HG03025 (cell line): ENCODE measurements around the gene RAPH1.
"Not testable (repeated sequence)": the region's sequence is repeated elsewhere in the genome, so short reads cannot be mapped to it uniquely, and the experiment has no call there.

ENCODE experiments used
- ATAC-seq: cut with Tn5 transposase; IDR thresholded peaks from one replicate; pipeline ENCODE4 v1.9.1; 2021; ENCODE audit warnings: mild to moderate bottlenecking, moderate library complexity; ENCODE audit not compliant: unreplicated experiment, low FRiP score

Gene RAPH1

GRCh38 chr2:203372706-203373105 is 162.4 kb downstream of the RAPH1 start:
- not testable (repeated sequence) for ATAC-seq

- ATAC-seq = no peak
Measured at GRCh38 chr2:203366639-203367466, 168.2 kb downstream of the RAPH1 start.

GRCh38 chr2:203361922-203362321 is 173.2 kb downstream of the RAPH1 start:
- no peak for ATAC-seq

DNA sequence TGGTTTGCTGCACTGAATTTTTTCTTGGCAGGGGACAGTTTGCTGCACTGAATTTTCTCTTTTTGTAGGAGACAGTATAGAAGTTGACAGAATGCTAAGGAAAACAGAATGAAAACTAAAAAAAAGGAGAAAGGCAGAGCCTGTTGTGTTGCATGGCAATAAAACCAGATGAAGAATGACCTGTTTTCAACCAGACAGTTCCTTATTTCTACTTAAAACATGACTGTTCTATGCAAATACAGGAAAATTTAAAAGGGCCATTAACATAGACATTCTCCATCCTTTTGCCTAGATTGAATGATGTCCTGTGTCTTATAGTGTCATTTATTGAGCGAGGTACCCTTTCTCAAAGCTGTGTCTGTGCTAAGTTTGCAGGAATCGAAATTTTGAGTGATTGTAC is 173.6 kb downstream of the RAPH1 start:
- ATAC-seq = no peak

DNA sequence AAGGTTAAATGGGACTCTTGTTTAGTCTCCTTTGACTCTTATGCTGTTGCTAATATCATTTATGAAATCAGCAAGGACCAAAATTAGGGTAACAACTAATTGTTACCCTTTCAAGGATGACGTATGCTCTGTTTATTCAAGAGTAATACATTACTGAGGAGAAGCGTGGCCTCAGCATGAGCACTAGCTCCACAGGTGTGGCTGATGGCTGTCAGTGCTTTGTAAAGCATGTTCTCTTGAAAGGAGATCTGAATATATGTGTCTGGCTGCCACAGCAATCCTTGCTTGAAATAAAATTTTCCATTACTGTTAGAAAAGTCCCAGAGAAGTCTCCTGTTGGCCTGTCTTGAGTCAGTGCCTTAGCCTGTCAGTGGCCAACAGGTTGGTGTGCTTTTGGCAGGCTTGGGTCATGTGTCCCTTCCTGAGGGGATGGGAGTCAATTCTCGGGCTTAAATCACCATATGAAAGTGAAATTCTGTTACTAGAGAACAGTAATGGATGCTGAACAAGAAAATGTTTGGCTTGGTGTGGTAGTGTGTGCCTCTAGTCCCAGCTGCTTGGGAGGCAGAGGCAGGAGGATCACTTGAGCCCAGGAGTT is 174.2 kb downstream of the RAPH1 start:
- peak; percentile 53 for ATAC-seq

DNA sequence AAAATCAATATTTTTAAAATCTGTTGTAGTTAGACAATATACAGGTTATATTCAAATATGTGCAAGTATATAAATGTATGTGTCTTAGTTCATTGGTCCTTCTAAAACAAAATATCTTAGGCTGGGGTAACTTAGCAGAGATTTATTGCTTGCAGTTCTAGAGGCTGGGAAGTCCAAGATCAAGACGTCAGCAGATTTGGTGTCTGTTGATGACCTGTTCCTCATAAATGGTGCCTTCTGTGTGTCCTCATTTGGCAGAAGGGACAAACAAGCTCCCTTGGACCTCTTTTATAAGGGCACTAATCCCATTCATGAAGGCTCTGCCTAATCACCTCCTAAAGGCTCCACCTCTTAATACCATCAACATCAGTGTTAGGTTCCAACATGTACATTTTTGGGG is 175.7 kb downstream of the RAPH1 start:
- no peak for ATAC-seq

DNA sequence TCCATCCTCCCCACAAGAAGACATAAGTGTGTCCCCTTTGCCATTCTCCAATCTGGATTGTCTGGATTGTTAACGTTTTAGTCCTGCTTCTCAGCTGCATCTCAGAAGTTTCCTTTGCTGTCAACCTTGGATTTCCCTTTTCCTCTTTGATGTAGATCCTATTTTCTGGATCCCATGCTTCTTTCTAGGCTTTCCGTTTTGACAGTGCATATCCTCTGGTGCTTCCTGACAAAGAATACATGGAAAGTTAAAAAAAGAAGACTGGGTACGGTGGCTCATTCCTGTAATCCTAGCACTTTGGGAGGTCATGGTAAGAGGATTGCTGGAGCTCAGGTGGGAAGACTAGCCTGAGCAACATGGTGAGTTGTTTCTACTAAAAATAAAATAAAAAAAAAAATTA is 180.1 kb downstream of the RAPH1 start:
- ATAC-seq = no peak

GRCh38 chr2:203352604-203353255 is 182.4 kb downstream of the RAPH1 start:
- ATAC-seq = no peak

DNA sequence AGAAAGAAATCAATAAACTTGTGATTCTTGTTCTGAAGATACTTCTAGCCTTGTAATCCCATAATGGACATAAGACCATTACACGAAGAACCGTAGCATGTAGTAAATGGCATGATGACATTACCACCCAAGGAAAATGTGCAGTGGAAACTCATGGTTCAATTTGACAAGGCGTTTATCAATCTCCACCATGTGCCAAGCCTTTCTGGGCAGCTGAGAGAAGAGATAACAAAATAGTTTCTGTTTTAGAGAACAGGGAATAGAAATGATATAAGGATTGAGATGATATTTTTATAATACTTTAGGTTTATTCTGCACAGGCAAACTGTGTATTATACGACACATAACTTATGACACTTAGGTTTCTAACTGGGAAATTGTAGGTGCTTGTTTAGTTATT is 187.7 kb downstream of the RAPH1 start:
- ATAC-seq = no peak

DNA sequence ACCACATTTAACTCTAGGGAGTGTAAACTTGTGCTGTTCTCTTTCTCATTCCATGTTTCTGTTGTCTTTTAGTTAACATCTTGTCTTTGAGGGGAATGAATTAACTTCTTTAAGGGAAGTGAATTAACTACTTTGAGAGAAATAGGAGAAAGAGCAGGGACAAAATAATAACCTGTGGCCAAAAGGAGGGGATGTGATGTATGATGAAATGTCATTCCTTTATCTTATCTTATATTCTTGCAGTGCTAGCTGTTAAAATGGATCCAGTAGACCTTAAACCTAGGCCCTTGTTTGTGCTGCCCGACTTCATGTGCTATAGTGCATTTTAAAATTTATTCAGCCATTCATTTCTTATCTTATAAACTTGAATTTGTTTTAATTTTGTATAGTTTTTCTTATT is 188.5 kb downstream of the RAPH1 start:
- no peak for ATAC-seq

DNA sequence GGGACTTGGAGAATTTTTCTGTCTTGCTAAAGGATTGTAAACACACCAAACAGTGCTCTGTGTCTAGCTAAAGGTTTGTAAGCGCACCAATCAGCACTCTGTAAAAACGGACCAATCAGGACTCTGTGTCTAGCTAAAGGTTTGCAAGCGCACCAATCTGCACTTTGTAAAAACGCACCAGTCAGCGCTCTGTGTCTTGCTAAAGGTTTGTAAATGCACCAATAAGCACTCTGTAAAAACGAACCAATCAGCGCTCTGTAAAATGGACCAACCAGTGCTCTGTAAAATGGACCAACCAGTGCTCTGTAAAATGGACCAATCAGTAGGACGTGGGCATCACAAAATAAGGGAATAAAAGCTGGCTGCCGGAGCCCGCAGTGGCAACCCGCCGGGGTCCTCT is 190.4 kb downstream of the RAPH1 start:
- ATAC-seq = no peak
